H1 (cell line): ENCODE results near the gene NELL1.

Source experiments
- HDAC6 ChIP-seq: IDR thresholded peaks from one replicate; pipeline ENCODE4 v1.7.1; 2012; ENCODE audit warnings: low read depth, mild to moderate bottlenecking, inconsistent platforms, low read length, moderate library complexity
- POLR2AphosphoS5 ChIP-seq: IDR thresholded peaks from 2 replicates; pipeline ENCODE4 v1.6.1; 2011; ENCODE audit warnings: low read depth, low read length
- TF ChIP-seq, protein P1 (sequence below), 3 experiments: IDR thresholded peaks; 1 replicate in 2 of 3; 2 replicates in 1 of 3; pipeline versions ENCODE4 v1.5.1 to v1.6.1; 2011; ENCODE audit warnings: low read length in 3 of 3, mild to moderate bottlenecking in 3 of 3, inconsistent platforms in 2 of 3, low read depth in 1 of 3, moderate library complexity in 1 of 3; ENCODE audit not compliant: insufficient read depth in 1 of 3; ENCODE audit errors: control extremely low read depth in 1 of 3

- TF ChIP-seq POLR2AphosphoS5 = no peak
- TF ChIP-seq, protein P1, sequence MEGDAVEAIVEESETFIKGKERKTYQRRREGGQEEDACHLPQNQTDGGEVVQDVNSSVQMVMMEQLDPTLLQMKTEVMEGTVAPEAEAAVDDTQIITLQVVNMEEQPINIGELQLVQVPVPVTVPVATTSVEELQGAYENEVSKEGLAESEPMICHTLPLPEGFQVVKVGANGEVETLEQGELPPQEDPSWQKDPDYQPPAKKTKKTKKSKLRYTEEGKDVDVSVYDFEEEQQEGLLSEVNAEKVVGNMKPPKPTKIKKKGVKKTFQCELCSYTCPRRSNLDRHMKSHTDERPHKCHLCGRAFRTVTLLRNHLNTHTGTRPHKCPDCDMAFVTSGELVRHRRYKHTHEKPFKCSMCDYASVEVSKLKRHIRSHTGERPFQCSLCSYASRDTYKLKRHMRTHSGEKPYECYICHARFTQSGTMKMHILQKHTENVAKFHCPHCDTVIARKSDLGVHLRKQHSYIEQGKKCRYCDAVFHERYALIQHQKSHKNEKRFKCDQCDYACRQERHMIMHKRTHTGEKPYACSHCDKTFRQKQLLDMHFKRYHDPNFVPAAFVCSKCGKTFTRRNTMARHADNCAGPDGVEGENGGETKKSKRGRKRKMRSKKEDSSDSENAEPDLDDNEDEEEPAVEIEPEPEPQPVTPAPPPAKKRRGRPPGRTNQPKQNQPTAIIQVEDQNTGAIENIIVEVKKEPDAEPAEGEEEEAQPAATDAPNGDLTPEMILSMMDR (IDR thresholded peaks at IDR 0.05; ENCODE audit: control extremely low read depth in 1 of 3, insufficient read depth in 1 of 3, low read depth in 1 of 3, low read length in 3 of 3) = no peak
- no peak for TF ChIP-seq HDAC6
Measured at GRCh38 chr11:20661445-20661844, 7.9 kb upstream of the NELL1 start.
